GM12891 (cell line): ENCODE data around the gene FMO3.

ENCODE experiments used
- PAX5 ChIP-seq: IDR thresholded peaks from 2 replicates; pipeline ENCODE4 v1.6.1; 2011; ENCODE audit warnings: low read length, moderate library complexity, mild to moderate bottlenecking; ENCODE audit not compliant: insufficient read depth, severe bottlenecking
- POLR2A ChIP-seq: IDR thresholded peaks from 2 replicates; pipeline ENCODE4 v1.6.1; 2011; ENCODE audit warnings: low read depth, low read length, control low read depth
- POLR2AphosphoS5 ChIP-seq: IDR thresholded peaks from 2 replicates; pipeline ENCODE4 v1.6.1; 2011; ENCODE audit warnings: low read depth, low read length, control low read depth
- POU2F2 ChIP-seq: IDR thresholded peaks from 2 replicates; pipeline ENCODE4 v1.6.1; 2011; ENCODE audit warnings: low read depth, mild to moderate bottlenecking, control low read depth, low read length, moderate library complexity
- SPI1 ChIP-seq: IDR thresholded peaks from 2 replicates; pipeline ENCODE4 v1.6.1; 2011; ENCODE audit warnings: low read depth, low read length, control low read depth

DNA sequence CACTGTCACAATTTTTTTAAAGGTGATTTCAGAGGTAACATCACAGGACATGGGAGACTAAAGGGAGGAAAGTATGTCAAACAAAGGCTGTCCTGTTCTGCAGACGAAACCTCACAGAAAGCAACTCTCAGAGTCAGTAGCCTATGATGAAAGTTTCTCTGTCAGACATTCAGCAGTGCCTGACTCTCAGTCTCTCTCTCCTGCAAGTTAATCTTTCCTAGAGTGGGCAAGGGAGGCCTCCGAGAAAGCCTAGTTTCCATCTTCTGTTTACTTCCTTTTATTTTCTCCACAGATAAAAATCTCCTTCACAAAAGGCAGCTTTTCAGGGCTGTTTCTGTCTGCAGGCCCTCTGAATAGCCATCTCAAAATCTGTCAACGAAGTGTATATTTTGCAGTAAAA, 69.5 kb downstream of the FMO3 start:
- TF ChIP-seq POLR2A (no peak), POLR2AphosphoS5 (no peak), PAX5 (no peak), SPI1 (no peak), POU2F2 (no peak)
